Activated CD4-positive, alpha-beta T cell treated with anti-CD3 and anti-CD28 coated beads for 1 hour (primary cell): ENCODE results near the gene CFAP58.

Source experiments
- DNase-seq: peaks from one replicate; pipeline ENCODE4 v3.0.0-alpha.2; 2020

The CFAP58 gene

DNA sequence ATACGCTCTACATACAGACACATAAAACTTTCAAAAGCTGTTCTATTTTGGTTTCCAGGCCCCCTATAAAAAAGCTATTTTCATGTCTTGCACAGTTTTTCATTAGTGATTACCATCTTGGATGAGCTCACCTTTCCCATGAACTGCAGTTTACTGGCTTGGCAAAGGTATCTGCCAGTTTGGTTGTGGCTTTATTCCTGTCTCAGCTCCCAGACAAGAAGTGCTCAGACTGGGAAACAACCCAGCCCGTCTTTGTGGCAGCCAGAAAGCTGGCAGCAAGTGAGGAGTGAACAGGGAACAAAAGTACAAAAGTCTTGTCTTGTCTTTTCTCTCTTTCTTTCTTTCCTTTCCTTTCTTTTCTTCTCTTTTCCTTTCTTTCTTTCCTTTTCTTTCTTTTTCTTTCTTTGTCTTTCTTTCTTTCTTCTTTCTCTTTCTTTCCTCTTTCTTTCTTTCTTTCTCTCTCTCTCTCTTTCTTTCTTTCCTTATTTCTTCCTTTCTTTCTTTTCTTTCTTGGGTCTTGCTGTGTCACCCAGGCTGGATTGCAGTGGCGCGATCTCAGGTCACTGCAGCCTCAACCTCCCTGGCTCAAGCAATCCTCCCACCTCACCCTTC lies 138.8 kb downstream of the CFAP58 start:
- no peak for DNase-seq

DNA sequence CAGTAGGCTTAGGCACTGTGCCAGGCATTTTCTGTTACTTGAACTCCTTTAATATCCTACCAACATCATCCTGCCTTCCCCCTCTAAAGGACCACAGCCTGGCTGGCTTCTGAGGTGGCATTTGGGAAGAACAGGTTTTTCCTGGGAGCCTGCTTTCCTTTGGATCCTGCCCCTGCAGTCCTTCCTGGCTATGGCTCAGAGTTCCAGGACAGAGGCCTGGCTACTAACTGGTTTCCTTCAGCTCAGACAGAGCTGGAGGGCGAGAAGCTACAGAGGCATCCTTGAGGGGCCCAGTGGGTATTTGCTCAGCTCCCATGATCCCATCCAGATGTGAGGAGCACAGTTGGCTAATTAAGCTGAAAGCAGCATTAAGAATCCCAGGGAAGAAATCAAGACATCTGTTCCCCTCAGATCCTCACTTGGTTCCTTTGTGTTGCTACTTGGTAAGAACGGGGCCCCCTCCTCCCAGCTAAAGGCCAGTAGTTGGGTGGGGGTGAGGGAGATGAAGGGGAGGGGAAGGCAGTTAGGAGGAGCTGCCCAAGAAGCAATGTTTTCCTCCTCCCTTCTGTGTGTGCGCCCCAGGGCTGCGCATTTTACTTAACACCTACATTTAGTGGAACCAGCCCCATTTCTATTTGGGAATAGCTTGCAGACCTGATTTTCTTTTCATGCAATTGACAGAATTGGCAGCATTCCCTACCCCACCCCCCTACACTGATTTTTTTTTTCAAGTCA lies 144.9 kb downstream of the CFAP58 start:
- DNase-seq: no peak

DNA sequence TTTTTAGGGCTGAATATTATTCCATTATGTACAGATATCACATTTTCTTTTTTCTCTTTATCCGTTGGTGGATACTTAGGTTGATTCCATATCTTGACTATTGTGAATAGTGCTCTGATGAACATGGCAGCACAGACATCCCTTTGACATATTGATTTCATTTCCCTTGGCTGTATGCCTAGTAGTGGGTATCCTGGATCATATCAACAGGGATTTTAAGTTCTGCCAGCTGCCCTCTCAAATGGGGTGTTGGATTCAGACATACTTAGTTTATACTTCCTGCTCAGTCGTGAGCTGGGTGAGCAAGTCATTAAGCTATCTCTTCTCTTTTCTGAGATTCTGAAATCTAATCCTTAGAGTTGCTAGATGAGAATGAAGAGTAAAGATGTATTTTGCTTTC lies 147.8 kb downstream of the CFAP58 start:
- no peak for DNase-seq

DNA sequence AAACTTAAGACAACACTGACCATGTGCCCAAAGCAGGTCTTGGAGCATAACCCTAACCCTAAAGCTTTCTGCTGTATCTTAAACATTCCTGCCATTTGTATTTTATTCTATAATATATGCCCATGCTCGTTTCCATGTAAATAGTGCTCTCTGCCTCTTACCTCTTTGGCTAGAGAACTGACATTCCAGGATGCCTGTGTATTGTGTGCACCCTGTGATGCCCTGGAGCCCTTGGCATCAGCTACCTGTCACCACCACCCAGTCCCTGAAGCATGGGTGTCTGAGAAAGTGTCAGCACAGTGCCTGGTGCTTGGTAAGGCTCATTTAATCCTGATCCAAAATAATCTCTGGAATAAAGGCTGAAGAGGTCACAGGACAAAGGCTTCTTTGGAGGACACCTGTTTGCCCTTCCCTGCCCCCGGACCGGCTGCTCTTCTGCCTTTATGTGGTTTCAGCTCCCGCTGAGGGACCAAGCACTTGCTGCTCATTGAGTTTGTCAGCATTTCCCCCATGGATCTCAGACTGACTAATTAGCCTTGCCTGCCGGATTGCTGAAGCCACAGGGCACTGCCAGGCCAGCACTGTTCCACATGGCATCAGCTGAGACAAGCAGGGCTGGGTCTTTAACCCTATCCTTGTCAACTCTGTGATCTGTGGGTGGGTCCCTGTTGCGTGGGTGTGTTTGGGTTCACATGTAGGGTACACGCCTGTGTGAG lies 148.4 kb downstream of the CFAP58 start:
- DNase-seq: no peak

DNA sequence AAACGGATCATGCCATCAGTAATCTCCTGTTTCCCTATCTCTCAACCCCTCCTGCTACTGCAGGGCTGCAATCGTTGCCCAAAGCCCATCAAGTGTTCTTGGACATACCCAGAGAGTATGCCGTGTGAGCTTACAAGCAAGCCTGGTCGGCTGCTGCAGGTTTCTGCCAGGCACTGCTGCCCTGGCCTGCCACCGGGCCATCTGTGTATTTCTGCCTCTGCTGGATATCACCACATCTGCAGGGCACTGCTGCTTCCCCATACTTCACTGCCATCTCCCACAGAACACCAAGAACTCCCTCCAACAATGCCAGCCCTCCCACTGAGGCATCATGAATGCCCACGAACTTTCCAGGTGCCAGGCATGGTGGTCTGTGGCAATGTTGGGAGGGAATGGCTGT lies 149.3 kb downstream of the CFAP58 start:
- no peak for DNase-seq
